Epithelial cell of prostate (primary cell): ENCODE results near the gene UGT1A8.

Experiments used
- DNase-seq: peaks from one replicate; pipeline ENCODE4 v3.0.0-alpha.2; 2011; ENCODE audit warnings: low read depth, low spot score
- H3K27ac ChIP-seq: fragments of 450-650 bp; 2 replicates; pipeline ENCODE4 v1.5.1; 2017; ENCODE audit warnings: mild to moderate bottlenecking

The UGT1A8 gene

DNA sequence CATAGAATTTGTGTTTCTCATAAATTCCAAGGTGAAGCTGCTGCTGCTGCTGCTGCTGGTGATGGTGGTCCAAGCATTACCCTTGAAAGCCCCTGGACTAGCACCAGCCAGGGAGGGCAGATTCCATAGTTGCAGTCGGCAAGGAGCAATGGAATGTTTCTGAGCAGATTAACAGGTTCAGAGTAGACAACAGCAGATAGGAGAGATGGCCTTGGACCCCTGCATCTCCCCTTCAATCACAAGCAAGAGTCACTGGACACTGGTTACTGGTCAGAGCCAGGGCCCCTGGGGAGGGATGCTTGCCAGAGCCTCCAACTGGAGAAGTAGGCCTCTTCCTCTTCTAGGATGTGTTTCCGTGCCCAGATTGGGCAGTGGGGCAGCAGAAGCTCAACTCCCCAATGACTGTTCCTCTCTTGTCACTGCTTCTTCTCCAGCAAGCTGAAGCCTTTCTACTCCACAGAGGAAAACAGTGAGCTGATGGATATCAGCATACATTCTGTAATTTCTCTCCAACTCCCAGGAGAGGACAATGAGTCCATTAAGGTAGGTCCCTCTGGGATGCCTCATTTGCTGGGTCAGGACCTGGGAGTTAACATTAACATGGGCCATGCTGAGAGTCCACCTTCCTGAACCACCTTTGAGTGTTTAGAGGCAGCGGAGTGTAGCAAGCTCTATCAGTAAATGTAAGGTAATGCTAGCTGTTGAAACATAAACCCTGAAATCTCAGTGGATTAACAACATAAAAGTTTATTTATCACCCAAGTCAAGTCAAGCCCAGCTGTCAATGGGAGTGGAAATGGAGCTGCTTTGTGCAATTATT is 196.0 kb downstream of the UGT1A8 start:
- H3K27ac ChIP-seq: no peak overlapping the region
- DNase-seq: no peak

- no peak for DNase-seq
- H3K27ac ChIP-seq: no peak overlapping the region
Observed at GRCh38 chr2:233814056-233814835, 196.8 kb downstream of the UGT1A8 start.

- H3K27ac ChIP-seq: no peak overlapping the region
- no peak for DNase-seq
Observed at GRCh38 chr2:233815861-233816260, 198.4 kb downstream of the UGT1A8 start.

- H3K27ac ChIP-seq: no peak overlapping the region
Observed at GRCh38 chr2:233816334-233816733, 198.9 kb downstream of the UGT1A8 start.

DNA sequence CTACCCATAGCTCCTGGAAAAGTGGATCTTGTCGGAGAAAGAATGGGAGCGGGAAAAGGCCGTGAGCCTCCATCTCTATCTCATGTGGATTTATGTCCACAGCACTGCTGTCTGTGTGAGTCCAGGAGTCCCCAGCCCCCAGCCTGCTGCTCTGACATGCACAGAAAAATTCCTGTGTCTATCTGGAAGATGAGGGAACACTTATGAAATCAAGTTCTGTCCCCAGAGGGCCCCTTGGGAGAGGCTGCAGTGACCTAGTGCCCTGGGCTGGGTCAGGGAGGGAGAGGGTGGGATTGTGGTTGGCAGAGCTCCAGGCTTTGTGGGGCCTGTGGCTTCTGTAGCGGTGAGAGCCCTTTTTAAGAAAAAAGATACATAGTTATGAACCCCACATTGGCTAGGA is 199.3 kb downstream of the UGT1A8 start:
- DNase-seq: no peak
- no peak overlapping the region for H3K27ac ChIP-seq

More at GRCh38 chr2:233816334-233816733, 198.9 kb downstream of the UGT1A8 start:
- DNase-seq: no peak

- DNase-seq: no peak
- H3K27ac ChIP-seq: no peak overlapping the region
Observed at GRCh38 chr2:233817361-233817911, 200.0 kb downstream of the UGT1A8 start.

- no peak for DNase-seq
- H3K27ac ChIP-seq: no peak overlapping the region
Observed at GRCh38 chr2:233817995-233818638, 200.7 kb downstream of the UGT1A8 start.

DNA sequence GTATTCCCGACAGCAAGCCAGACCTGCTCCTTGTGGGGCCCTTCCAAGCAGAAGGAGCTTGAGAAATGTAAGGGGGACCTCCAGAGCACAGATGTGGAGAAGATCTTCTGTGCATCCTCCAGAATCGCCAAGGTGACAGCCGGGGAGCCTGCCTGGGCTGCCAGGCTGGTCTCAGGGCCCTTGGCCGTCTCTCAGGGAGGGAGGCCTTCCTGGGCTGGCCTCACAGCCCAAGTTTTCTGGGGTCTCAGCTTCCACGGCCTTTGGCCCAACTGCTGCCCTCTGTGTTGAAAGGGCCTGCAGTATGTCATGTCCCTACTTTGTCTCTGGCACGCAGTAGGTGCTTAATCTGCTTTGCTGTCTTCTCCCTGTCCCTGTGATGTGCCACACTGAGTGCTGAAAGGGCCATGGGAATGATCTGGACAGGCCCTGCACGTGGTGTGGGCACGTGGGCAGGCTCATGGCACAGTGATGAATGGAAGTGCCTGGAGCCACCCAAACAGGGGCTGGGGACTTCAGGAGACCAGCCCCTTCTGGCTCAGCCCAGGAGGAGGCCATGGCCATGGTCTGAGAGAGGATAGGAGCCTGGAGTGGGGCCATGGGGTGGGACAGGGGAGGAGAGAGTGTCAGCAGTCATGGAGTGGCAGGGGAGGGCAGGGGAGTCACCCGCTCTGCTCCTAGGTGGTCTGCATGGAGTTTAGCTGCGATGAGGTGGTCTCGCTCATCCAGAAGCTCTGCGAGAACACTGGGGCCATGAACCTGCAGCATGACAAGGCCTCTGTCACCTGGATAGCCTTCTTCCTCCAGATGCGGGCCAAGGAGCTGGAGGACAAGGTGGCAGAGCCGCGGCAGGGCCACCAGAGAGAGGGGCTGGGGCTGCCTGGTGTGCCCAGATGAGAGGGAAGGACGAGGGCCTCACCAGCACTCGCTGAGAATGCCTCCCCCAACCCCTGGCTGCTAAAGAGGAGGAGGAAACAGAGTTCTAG is 201.5 kb downstream of the UGT1A8 start:
- DNase-seq: no peak
- H3K27ac ChIP-seq: no peak overlapping the region

DNA sequence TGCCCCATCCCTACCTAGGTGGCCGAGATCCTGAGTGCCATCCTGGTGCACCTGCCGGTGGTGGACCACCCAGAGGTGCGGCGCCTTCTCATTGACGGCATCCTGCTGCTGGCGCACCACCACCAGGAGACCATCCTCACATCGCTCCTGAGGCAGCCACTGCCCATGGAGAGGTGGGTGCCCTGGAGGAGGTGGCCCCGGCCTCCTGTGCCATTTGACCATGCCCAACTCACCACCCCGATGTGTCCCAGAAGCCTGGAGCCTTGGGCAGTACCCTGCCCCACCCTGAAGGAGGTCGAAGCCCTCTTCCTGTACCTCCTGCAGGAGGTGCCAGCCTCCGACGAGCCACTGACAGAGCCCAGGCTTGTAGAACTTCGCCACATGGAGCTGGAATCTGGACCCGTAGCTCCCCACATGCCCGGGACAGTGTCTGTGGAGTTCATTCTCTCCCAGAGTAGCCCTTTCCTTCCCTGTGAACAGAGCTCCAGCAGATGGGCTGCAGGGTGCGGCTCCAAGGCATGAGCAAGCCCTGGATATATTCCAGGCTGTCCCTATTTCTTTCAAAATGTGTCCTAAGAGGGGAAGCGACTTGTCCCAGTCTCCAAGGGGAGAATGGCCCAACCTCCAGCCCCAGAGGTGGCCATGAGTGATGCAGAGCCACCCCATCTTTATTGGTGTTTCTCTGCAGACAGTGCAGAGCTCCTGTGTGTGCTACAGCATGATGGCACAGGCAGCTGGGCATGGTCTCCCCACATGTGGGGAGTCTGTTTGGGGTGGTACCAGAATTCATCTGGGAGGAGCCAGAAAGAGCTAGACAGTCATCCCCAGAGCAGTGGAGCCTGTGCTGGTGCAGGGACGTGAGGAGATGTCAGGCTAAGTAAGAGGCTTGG is 202.7 kb downstream of the UGT1A8 start:
- H3K27ac ChIP-seq: no peak overlapping the region
- DNase-seq: no peak

- no peak for DNase-seq
- H3K27ac ChIP-seq: no peak overlapping the region
Observed at GRCh38 chr2:233820774-233821105, 203.3 kb downstream of the UGT1A8 start.

DNA sequence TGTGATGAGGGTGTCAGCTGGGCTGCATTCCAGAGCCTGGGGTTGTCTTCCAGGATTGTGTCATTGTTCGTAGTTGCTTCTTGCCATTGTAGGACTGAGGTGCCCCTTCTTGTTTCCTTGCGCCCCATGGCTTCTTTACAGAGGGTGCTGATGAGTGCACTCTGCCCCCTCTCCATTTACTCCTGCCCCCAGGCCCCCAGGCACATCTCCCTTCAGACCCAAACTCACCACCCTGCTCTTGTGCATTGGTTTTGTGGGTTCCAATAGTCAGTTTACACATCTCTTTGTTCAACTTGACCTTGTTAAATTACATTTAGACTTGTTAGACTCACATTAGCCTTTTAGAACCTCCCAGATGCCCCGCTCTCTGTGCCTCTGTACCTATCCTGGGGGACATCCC is 203.8 kb downstream of the UGT1A8 start:
- H3K27ac ChIP-seq: no peak overlapping the region
- no peak for DNase-seq

- H3K27ac ChIP-seq: no peak overlapping the region
- DNase-seq: no peak
Observed at GRCh38 chr2:233821709-233822100, 204.3 kb downstream of the UGT1A8 start.

DNA sequence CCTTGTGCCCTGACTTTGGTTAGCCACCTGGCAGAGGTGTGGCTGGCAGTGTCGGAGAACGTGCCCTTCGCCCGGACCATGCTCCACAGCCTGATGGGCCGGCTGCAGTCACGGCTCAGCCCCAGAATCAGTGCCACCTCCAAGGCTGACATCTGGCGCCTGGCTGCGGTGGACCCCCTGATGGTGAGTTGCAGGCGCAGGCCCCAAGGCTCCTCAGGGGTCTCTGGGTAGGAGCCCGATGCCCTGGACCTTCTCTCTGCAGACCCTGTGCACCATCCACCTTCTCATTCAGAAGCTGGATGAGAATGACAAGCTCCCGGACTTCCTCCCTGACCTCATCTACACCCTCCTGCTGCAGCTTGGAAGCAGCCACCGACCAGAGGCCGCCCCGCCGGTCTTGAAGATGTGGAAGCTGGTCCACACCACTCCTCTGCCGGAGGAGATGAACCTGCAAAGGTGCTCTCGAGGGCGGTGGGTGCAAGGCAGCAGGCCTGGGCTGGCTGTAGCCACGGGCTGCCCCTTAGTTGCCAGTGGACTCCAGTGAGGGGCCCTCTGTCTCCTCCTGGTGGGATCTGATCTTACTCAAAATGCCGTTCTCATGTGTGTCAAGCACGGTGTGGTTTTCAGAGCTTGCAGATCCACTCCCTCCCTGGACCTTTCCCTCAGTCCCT is 204.8 kb downstream of the UGT1A8 start:
- no peak overlapping the region for H3K27ac ChIP-seq

More for the DNA sequence above, 204.8 kb downstream of the UGT1A8 start:
- DNase-seq: no peak
